HG03097 (cell line): Measurements from ENCODE around the gene KPNB1.

Experiments
- ATAC-seq: cut with Tn5 transposase; IDR thresholded peaks from one replicate; pipeline ENCODE4 v1.9.1; 2021; ENCODE audit not compliant: unreplicated experiment, low FRiP score

KPNB1 gene

GRCh38 chr17:47636273-47637030 is 13.3 kb upstream of the KPNB1 start:
- ATAC-seq, result no peak

- ATAC-seq, result no peak
Measured at GRCh38 chr17:47638903-47639302, 10.8 kb upstream of the KPNB1 start.

GRCh38 chr17:47640076-47640475 is 9.6 kb upstream of the KPNB1 start:
- no peak for ATAC-seq

- no peak for ATAC-seq
Measured at GRCh38 chr17:47641202-47641601, 8.5 kb upstream of the KPNB1 start.

GRCh38 chr17:47643116-47643515 is 6.6 kb upstream of the KPNB1 start:
- ATAC-seq, result no peak

- ATAC-seq, result no peak
Measured at GRCh38 chr17:47644324-47644723, 5.4 kb upstream of the KPNB1 start.

- peak; percentile 1 for ATAC-seq
Measured at GRCh38 chr17:47649972-47650524, 329 bp downstream of the KPNB1 start.

- peak; percentile 51 for ATAC-seq
Measured at GRCh38 chr17:47650525-47651522, 1.1 kb downstream of the KPNB1 start.

GRCh38 chr17:47651704-47652103 is 2.0 kb downstream of the KPNB1 start:
- ATAC-seq, result no peak

GRCh38 chr17:47652570-47652969 is 2.9 kb downstream of the KPNB1 start:
- ATAC-seq, result no peak

GRCh38 chr17:47653442-47653841 is 3.7 kb downstream of the KPNB1 start:
- no peak for ATAC-seq

GRCh38 chr17:47654991-47655390 is 5.3 kb downstream of the KPNB1 start:
- ATAC-seq, result no peak

GRCh38 chr17:47660064-47660492 is 10.4 kb downstream of the KPNB1 start:
- peak; percentile 55 for ATAC-seq

- ATAC-seq, result no peak
Measured at GRCh38 chr17:47663912-47664623, 14.3 kb downstream of the KPNB1 start.

GRCh38 chr17:47664624-47664941 is 14.9 kb downstream of the KPNB1 start:
- no peak for ATAC-seq

GRCh38 chr17:47665655-47666054 is 15.9 kb downstream of the KPNB1 start:
- ATAC-seq, result no peak

GRCh38 chr17:47669081-47669480 is 19.4 kb downstream of the KPNB1 start:
- no peak for ATAC-seq

GRCh38 chr17:47670064-47670463 is 20.3 kb downstream of the KPNB1 start:
- no peak for ATAC-seq

- no peak for ATAC-seq
Measured at GRCh38 chr17:47674499-47674898, 24.8 kb downstream of the KPNB1 start.

- no peak for ATAC-seq
Measured at GRCh38 chr17:47675380-47676198, 25.9 kb downstream of the KPNB1 start.
